SK-N-SH (cell line): Measurements from ENCODE around the gene CLN5. TPM values are rescaled to one million over a fixed set of nuclear protein-coding genes. Genes with fewer than 3 reads are reported as not detected.

Experiments used
- CTCF ChIA-PET: fragments of 300-600, 350-600 bp; formaldehyde crosslinking; extraction: SDS; loops from one replicate; lab custom pipeline; 2021; lab: Yijun Ruan, JAX
- POLR2A ChIA-PET: fragments of 350-600 bp; sonication (Branson Sonifier 250); formaldehyde crosslinking; extraction: SDS; loops from one replicate; lab custom pipeline; 2020; ENCODE audit warnings: antibody characterized with exemption, inconsistent platforms; lab: Yijun Ruan, JAX
- DNase-seq: peaks from one replicate; pipeline ENCODE4 v3.0.0; 2012
- H2AFZ ChIP-seq: fragments of 200-600 bp; sonication (generic); 2 replicates; pipeline ENCODE4 v1.8.1; 2016; ENCODE audit warnings: antibody characterized with exemption, mild to moderate bottlenecking, low read depth
- H3F3A ChIP-seq: fragments of 200-600 bp; sonication (generic); replicated peaks from 2 replicates; pipeline ENCODE3; 2016; ENCODE audit warnings: antibody characterized with exemption, mild to moderate bottlenecking; ENCODE audit not compliant: insufficient read depth
- H3K27ac ChIP-seq, 2 experiments: fragments of 200-500 bp in 1 of 2; fragments of 200-600 bp in 1 of 2; sonication (Bioruptor generic) in 1 of 2; sonication (generic), shearing (Covaris generic) in 1 of 2; 2 replicates each; pipeline versions ENCODE4 v1.5.1 to v1.6.1; 2014 to 2016; ENCODE audit warnings: low read depth in 2 of 2, inconsistent platforms in 1 of 2, low read length in 1 of 2, mild to moderate bottlenecking in 1 of 2, mixed read lengths in 1 of 2
- H3K27me3 ChIP-seq: fragments of 200-600 bp; sonication (generic), shearing (Covaris generic); 2 replicates; pipeline ENCODE4 v1.6.1; 2016; ENCODE audit warnings: mixed run types; ENCODE audit not compliant: insufficient read depth
- H3K36me3 ChIP-seq, 2 experiments: fragments of 200-500 bp in 1 of 2; fragments of 200-600 bp in 1 of 2; sonication (Bioruptor generic) in 1 of 2; sonication (generic) in 1 of 2; replicated peaks in 1 of 2; 2 replicates each; pipeline versions ENCODE3 to v1.5.1; 2014 to 2016; ENCODE audit warnings: low read length in 1 of 2, mild to moderate bottlenecking in 1 of 2; ENCODE audit not compliant: insufficient read depth in 2 of 2, control insufficient read depth in 1 of 2
- H3K4me1 ChIP-seq, 2 experiments: fragments of 200-500 bp in 1 of 2; fragments of 200-600 bp in 1 of 2; sonication (Bioruptor generic) in 1 of 2; sonication (generic), shearing (Covaris generic) in 1 of 2; 2 replicates each; pipeline versions ENCODE4 v1.5.1 to v1.6.1; 2014 to 2016; ENCODE audit warnings: low read depth in 1 of 2, low read length in 1 of 2, mixed run types in 1 of 2; ENCODE audit not compliant: insufficient read depth in 2 of 2, control insufficient read depth in 1 of 2
- H3K4me2 ChIP-seq: fragments of 200-600 bp; sonication (generic), shearing (Covaris generic); 2 replicates; pipeline ENCODE4 v1.6.1; 2017; ENCODE audit warnings: mixed run types
- H3K4me3 ChIP-seq, 2 experiments: fragments of 200-500 bp in 1 of 2; fragments of 200-600 bp in 1 of 2; sonication (Bioruptor generic) in 1 of 2; sonication (generic), shearing (Covaris generic) in 1 of 2; 2 replicates each; pipeline versions ENCODE4 v1.5.1 to v1.8.1; 2014 to 2016; ENCODE audit warnings: low read depth in 2 of 2, inconsistent platforms in 1 of 2, low read length in 1 of 2, mild to moderate bottlenecking in 1 of 2, mixed read lengths in 1 of 2, moderate library complexity in 1 of 2
- H3K79me2 ChIP-seq: fragments of 200-600 bp; sonication (generic); 2 replicates; pipeline ENCODE4 v1.8.1; 2017; ENCODE audit warnings: mild to moderate bottlenecking; ENCODE audit not compliant: insufficient read depth
- H3K9ac ChIP-seq: fragments of 200-600 bp; sonication (generic); 2 replicates; pipeline ENCODE4 v1.6.1; 2017; ENCODE audit warnings: mixed run types
- H3K9me2 ChIP-seq: fragments of 200-600 bp; sonication (generic); 2 replicates; pipeline ENCODE4 v1.6.1; 2017; ENCODE audit warnings: mixed run types
- H3K9me3 ChIP-seq: fragments of 200-600 bp; sonication (generic); 2 replicates; pipeline ENCODE4 v1.6.1; 2017; ENCODE audit warnings: mixed run types, mild to moderate bottlenecking, moderate library complexity
- H4K20me1 ChIP-seq: fragments of 200-600 bp; sonication (generic); 2 replicates; pipeline ENCODE4 v1.6.1; 2017; ENCODE audit warnings: mild to moderate bottlenecking, mixed run types; ENCODE audit not compliant: insufficient read depth
- CHD2 ChIP-seq: fragments of 150-350 bp; IDR thresholded peaks from 2 replicates; pipeline ENCODE4 v1.6.1; 2018; ENCODE audit warnings: low read length; ENCODE audit not compliant: partially characterized antibody
- ELF1 ChIP-seq: IDR thresholded peaks from 2 replicates; pipeline ENCODE4 v1.4.0; 2012
- EP300 ChIP-seq, 2 experiments: IDR thresholded peaks; 2 replicates each; pipeline versions ENCODE4 v1.4.0 to v1.6.1; 2012; ENCODE audit warnings: borderline replicate concordance in 1 of 2, low read depth in 1 of 2, low read length in 1 of 2
- EZH2phosphoT487 ChIP-seq: fragments of 200-600 bp; sonication (generic); IDR thresholded peaks from 2 replicates; pipeline ENCODE4 v1.6.1; 2017; ENCODE audit warnings: low read depth, mixed run types, mild to moderate bottlenecking, antibody characterized with exemption, moderate library complexity, borderline replicate concordance
- FOSL2 ChIP-seq: IDR thresholded peaks from 2 replicates; pipeline ENCODE4 v1.4.0; 2012; ENCODE audit warnings: low read depth, mild to moderate bottlenecking, moderate library complexity, borderline replicate concordance
- FOXM1 ChIP-seq: IDR thresholded peaks from 2 replicates; pipeline ENCODE4 v1.4.0; 2012; ENCODE audit warnings: low read depth, mild to moderate bottlenecking
- GATA2 ChIP-seq: sonication (generic); formaldehyde crosslinking; IDR thresholded peaks from 2 replicates; pipeline ENCODE4 v1.5.0; 2020; ENCODE audit warnings: mild to moderate bottlenecking, missing genetic modification reagents
- MEF2A ChIP-seq: IDR thresholded peaks from 2 replicates; pipeline ENCODE4 v1.4.0; 2012; ENCODE audit warnings: low read depth, borderline replicate concordance
- NFIC ChIP-seq: IDR thresholded peaks from 2 replicates; pipeline ENCODE4 v1.4.0; 2012; ENCODE audit warnings: borderline replicate concordance
- NRF1 ChIP-seq: IDR thresholded peaks from 2 replicates; pipeline ENCODE4 v1.6.1; 2012; ENCODE audit warnings: low read depth, mild to moderate bottlenecking, low read length
- POLR2AphosphoS5 ChIP-seq: IDR thresholded peaks from 2 replicates; pipeline ENCODE4 v1.6.1; 2012; ENCODE audit warnings: low read depth, low read length
- RAD21 ChIP-seq: IDR thresholded peaks from 2 replicates; pipeline ENCODE4 v1.6.1; 2012; ENCODE audit warnings: mild to moderate bottlenecking, low read length
- RCOR1 ChIP-seq: fragments of 150-350 bp; IDR thresholded peaks from 2 replicates; pipeline ENCODE4 v1.6.1; 2017; ENCODE audit warnings: antibody characterized with exemption, low read length
- RFX5 ChIP-seq: IDR thresholded peaks from 2 replicates; pipeline ENCODE4 v1.6.1; 2012; ENCODE audit warnings: mild to moderate bottlenecking, improper control_type of control experiment, low read length
- RXRA ChIP-seq: IDR thresholded peaks from 2 replicates; pipeline ENCODE4 v1.4.0; 2012; ENCODE audit warnings: low read depth, mild to moderate bottlenecking, borderline replicate concordance
- SMC3 ChIP-seq: IDR thresholded peaks from 2 replicates; pipeline ENCODE4 v1.6.1; 2012; ENCODE audit warnings: low read depth, low read length, improper control_type of control experiment
- TAF1 ChIP-seq: IDR thresholded peaks from 2 replicates; pipeline ENCODE4 v1.6.1; 2012; ENCODE audit warnings: low read depth, mild to moderate bottlenecking, low read length, moderate library complexity, borderline replicate concordance
- USF2 ChIP-seq: fragments of 150-350 bp; IDR thresholded peaks from 2 replicates; pipeline ENCODE4 v1.6.1; 2017; ENCODE audit warnings: antibody characterized with exemption, low read length, low read depth, borderline replicate concordance
- YY1 ChIP-seq: IDR thresholded peaks from 2 replicates; pipeline ENCODE4 v1.4.0; 2012; ENCODE audit warnings: low read depth, mild to moderate bottlenecking
- WGBS: methylation state at CpG from one replicate; pipeline ENCODE4 v1.1.6; 2017; ENCODE audit warnings: low lambda C conversion rate; 5-methylcytosine and 5-hydroxymethylcytosine counted together
- polyA plus RNA-seq, 3 experiments: library from polyadenylated mRNA; depleted of rRNA; stranded (reverse); fragments of >200 nt; gene quantifications; 2 replicates each; pipeline ENCODE4 v1.2.3, GENCODE V29; 2012
- TF ChIP-seq, protein P1 (sequence below): IDR thresholded peaks from 2 replicates; pipeline ENCODE4 v1.4.0; 2012; ENCODE audit warnings: low read depth, borderline replicate concordance
- TF ChIP-seq, protein P2 (sequence below): IDR thresholded peaks from 2 replicates; pipeline ENCODE4 v1.4.0; 2012; ENCODE audit warnings: low read depth, borderline replicate concordance
- TF ChIP-seq, protein P3 (sequence below): IDR thresholded peaks from 2 replicates; pipeline ENCODE4; 2012

The CLN5 gene
- polyA plus RNA-seq, 1 of the 3 experiments (the other 2 are of a cell fraction) = 11.6 TPM

DNA sequence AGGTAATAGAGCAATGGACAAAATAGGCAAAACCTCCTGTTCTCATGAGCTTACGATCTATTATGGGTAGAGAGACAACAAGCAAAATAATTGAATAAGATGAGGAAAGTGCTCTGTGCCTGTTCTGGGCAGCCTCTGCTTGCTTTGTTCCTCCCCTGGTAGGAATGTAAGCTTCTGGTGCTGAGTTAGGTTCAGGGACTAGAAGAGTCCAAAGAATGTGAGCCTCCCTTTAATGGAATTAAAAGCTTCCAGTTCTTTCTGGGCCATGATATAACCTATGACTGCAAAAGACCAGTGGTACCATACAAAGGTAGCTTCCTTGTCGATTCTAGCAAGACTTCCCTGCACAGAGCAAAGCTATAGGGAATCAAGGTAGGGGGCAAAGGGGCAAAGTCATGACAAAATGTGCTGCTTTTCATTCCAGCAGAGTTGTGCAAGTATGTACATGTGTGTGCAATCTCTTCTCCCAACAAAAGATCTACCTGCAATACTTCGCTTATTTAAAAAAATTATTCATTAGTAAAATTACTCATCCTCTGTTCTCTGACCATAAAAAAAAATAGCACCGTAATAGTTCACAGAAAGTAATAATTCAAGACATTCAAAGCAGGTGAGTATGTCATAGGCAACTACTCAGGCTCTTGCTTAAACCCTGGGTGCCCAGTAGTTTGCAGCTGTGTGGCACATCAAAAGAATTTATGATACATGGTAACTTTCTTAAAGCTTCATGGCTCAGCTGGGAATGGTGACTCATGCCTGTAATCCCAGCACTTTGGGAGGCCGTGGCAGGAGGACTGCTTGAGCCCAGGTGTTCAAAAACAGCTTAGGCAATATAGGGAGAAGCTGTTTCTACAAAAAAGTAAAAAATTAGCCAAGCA lies 22.2 kb upstream of the CLN5 start:
- TF ChIP-seq FOSL2 (no peak), RFX5 (no peak), EP300 (IDR thresholded peaks at IDR 0.05; ENCODE audit: borderline replicate concordance in 1 of 2, low read depth in 1 of 2, low read length in 1 of 2) (no peak), NRF1 (no peak), NFIC (no peak), RAD21 (no peak), FOXM1 (no peak), YY1 (no peak), RCOR1 (no peak), MEF2A (no peak), RXRA (no peak)
- TF ChIP-seq, protein P1, sequence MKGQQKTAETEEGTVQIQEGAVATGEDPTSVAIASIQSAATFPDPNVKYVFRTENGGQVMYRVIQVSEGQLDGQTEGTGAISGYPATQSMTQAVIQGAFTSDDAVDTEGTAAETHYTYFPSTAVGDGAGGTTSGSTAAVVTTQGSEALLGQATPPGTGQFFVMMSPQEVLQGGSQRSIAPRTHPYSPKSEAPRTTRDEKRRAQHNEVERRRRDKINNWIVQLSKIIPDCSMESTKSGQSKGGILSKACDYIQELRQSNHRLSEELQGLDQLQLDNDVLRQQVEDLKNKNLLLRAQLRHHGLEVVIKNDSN = no peak
- TF ChIP-seq, protein P2, sequence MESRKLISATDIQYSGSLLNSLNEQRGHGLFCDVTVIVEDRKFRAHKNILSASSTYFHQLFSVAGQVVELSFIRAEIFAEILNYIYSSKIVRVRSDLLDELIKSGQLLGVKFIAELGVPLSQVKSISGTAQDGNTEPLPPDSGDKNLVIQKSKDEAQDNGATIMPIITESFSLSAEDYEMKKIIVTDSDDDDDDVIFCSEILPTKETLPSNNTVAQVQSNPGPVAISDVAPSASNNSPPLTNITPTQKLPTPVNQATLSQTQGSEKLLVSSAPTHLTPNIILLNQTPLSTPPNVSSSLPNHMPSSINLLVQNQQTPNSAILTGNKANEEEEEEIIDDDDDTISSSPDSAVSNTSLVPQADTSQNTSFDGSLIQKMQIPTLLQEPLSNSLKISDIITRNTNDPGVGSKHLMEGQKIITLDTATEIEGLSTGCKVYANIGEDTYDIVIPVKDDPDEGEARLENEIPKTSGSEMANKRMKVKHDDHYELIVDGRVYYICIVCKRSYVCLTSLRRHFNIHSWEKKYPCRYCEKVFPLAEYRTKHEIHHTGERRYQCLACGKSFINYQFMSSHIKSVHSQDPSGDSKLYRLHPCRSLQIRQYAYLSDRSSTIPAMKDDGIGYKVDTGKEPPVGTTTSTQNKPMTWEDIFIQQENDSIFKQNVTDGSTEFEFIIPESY = no peak
- WGBS = 65% methylated on average over 5 of the region's 5 CpGs
- Histone ChIP-seq H3K9me3 (no peaks in the 10 kb centered on the region), H3K79me2 (no peaks in the 10 kb centered on the region), H4K20me1 (no peaks in the 10 kb centered on the region), H3K9ac (no peak overlapping the region), H2AFZ (no peak overlapping the region), H3K4me1 (peaks cover 0 to 4% of the 10 kb centered on the region in 2 experiments; a peak in 1 of 4 replicates), H3K9me2 (no peaks in the 10 kb centered on the region), H3K4me3 (no peak overlapping the region), H3K27ac (no peak overlapping the region), H3K36me3 (no peaks in the 10 kb centered on the region), H3K4me2 (no peak overlapping the region), H3F3A (no peaks in the 10 kb centered on the region), H3K27me3 (peaks cover 7% of the 10 kb centered on the region; the same call in 1 of the 2 replicates)
- no peak for DNase-seq
- ChIA-PET POLR2A (no interaction called here), CTCF (interaction anchor here (1.0 to 5.1 kb wide), 2 partner anchors 9 to 1101 kb away, joined by 5 to 34 read pairs; no protein-coding TSS in a partner anchor)

DNA sequence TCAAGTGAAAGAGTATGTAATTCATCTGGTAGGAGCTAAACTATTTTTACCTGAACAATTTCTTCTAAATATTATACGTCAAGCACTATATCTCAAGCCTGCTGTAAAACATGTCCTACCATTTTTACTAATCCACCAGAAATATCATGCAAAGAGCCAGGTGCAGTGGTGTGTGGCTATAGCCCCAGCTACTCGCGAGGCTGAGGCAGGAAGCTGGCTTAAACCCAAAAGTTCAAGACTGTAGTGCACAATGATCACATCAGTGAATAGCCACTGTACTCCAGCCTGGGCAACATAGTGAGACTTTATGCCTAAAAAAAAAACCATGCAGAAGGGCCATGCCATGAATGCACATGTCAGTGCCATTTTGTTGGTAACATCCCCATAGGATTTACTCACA lies 20.7 kb upstream of the CLN5 start:
- Histone ChIP-seq H3K27me3 (peaks cover 7% of the 10 kb centered on the region; the same call in 1 of the 2 replicates), H4K20me1 (no peaks in the 10 kb centered on the region), H3K79me2 (no peaks in the 10 kb centered on the region), H3K9me3 (no peaks in the 10 kb centered on the region), H3K4me2 (no peak overlapping the region), H2AFZ (no peak overlapping the region), H3K36me3 (no peaks in the 10 kb centered on the region), H3K4me1 (no peaks in the 10 kb centered on the region; a peak in 1 of 4 replicates), H3F3A (no peaks in the 10 kb centered on the region), H3K4me3 (no peak overlapping the region), H3K27ac (no peak overlapping the region), H3K9ac (no peak overlapping the region), H3K9me2 (no peaks in the 10 kb centered on the region)
- TF ChIP-seq ELF1 (no peak), POLR2AphosphoS5 (no peak), RFX5 (no peak), MEF2A (no peak), USF2 (no peak), SMC3 (no peak), CHD2 (no peak), TAF1 (no peak), EZH2phosphoT487 (no peak), EP300 (IDR thresholded peaks at IDR 0.05; ENCODE audit: borderline replicate concordance in 1 of 2, low read depth in 1 of 2, low read length in 1 of 2) (no peak), GATA2 (CRISPR knock-in tag) (no peak)
- TF ChIP-seq, protein P3, sequence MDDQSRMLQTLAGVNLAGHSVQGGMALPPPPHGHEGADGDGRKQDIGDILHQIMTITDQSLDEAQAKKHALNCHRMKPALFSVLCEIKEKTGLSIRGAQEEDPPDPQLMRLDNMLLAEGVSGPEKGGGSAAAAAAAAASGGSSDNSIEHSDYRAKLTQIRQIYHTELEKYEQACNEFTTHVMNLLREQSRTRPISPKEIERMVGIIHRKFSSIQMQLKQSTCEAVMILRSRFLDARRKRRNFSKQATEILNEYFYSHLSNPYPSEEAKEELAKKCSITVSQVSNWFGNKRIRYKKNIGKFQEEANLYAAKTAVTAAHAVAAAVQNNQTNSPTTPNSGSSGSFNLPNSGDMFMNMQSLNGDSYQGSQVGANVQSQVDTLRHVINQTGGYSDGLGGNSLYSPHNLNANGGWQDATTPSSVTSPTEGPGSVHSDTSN = no peak
- no peak for DNase-seq
- 73% methylated on average over 3 of the region's 3 CpGs for WGBS
- POLR2A ChIA-PET = no interaction called here
- CTCF ChIA-PET = interaction anchor here (1.0 to 5.1 kb wide), 4 partner anchors 8 to 1298 kb away, joined by 3 to 34 read pairs (median 3); no protein-coding TSS in a partner anchor
